HFF-Myc (cell line): Measurements from ENCODE around the gene HS2ST1.

Experiments
- DNase-seq: peaks from one replicate; pipeline ENCODE4 v3.0.0-alpha.2; 2011; ENCODE audit warnings: low read depth; ENCODE audit errors: extremely low read depth
- H3K4me3 ChIP-seq: replicated peaks from 2 replicates; pipeline ENCODE4 v1.5.1; 2011; ENCODE audit warnings: low read depth, mild to moderate bottlenecking, control low read depth, low read length
- CTCF ChIP-seq: IDR thresholded peaks from 2 replicates; pipeline ENCODE4 v1.5.1; 2012; ENCODE audit warnings: mild to moderate bottlenecking, low read depth, low read length, control low read depth; ENCODE audit errors: missing control alignments

Gene HS2ST1

DNA sequence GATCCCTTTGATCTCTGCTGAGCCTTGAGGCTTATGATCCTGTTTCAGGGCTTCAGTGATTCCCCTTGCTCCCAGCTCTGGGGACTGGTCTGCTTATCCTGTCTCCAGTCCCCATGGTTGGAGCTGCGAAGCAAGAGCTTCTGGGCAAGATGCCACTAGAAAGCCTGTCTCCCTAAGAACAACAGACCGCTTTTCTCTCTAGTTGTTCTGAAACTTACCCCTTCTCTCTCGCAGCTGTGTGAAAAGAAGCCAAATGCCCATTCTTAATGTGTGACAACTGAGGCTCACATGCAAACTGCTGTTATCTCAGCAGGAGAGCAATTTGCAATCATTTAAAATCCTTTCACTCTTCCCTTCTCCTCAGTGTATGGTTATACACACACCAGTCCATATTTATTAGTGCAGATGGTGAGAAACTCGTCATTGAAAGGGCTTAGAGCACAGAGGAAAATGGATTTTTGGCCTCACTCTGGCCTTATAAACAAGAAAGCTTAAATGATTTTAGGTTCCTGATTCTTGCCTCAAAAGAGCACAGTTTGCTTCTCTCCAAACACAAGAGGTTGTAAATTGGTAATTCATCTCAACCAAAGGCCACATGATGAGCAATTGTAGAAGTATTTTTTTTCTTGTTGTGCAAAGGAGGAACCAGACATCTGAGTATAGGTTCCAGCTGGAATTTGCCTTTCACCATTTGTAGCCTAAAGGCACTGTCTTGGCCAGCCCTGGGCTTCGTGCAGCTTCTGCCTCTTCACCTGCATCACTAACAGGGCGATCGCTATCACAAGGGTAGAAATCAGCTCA, 235.0 kb downstream of the HS2ST1 start:
- no peak overlapping the region for H3K4me3 ChIP-seq
- TF ChIP-seq CTCF = no peak

DNA sequence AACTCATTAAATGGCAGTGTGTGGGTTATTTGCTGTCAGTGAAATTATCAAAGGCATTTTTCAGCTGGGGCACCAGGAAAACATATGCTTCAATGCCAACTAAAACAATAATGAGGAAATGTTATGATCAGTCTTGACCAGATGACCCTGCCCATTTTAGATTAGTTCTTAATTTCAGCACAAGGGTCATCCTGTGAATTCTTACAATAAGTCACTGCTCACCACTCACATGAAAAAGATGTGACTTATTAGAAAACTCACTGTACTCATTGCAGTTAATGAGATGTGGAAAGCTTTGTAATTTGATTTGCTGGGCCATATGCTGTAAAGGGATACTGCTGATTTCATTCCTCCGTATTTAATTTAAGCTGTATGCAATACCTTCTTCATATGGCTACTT, 235.7 kb downstream of the HS2ST1 start:
- no peak for TF ChIP-seq CTCF
- no peak for DNase-seq
- no peak overlapping the region for H3K4me3 ChIP-seq

More for the DNA sequence above, 235.0 kb downstream of the HS2ST1 start:
- peak; percentile 52 for DNase-seq

- no peak for TF ChIP-seq CTCF
- no peak overlapping the region for H3K4me3 ChIP-seq
- no peak for DNase-seq
Observed at GRCh38 chr1:87151500-87152421, 237.3 kb downstream of the HS2ST1 start.

DNA sequence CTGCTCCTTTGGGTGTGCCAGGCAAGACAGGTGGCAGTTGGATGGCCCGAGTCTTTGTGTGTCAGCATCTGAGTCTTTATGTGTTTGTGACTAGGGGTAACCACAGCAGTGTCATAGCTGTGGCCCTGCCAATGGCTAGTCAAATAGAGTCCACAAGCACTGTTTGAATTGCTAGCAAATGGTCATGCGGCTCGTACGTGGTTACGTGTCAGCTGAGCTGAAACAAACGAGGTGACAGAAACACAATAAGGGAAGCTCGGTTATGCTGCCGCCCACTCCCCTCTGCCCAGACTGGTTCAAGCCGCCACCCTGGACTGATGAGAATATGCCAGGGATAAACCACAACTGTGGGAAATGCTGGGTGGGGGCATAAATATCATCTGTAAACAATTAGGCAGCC, 239.9 kb downstream of the HS2ST1 start:
- TF ChIP-seq CTCF = no peak
- DNase-seq = no peak
- no peak overlapping the region for H3K4me3 ChIP-seq

DNA sequence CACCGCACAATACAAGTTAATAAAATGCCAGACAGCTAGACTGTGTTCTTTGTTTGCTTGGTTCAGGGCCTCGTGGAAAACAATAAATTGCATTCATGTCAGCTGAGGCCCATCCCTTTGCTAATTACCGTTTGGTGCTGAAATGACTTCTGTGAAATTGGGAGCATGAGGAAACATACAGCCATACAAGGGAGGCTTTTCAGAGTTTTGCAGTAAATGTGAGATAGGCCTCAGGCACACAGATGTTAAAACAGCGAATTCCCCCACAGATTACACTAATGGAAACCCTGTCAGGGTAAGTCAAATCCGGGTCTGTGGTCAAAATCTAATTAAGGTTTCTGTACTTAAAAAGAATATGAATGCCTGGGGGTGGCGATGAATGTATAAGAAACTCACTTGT, 240.7 kb downstream of the HS2ST1 start:
- no peak for DNase-seq
- H3K4me3 ChIP-seq = no peak overlapping the region
- no peak for TF ChIP-seq CTCF

DNA sequence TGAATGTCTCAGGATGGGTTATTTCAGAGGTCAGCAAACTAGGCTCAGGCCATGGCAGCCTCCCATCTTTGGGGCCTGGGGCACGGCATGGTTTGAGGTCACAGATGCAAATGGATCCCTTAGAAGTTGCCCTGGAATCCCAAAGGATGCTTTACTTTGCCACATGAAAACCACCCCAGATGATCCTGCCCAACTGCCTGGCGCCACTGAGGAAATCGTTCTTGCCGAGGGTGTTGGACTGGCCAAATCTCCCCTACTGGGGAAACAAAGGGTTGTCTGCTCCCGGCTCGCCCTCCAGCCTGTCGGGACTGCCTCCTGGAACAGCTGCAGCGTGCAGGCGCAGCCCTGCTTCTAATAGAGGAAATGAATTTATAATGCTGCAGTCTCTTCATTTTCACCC, 241.2 kb downstream of the HS2ST1 start:
- no peak for TF ChIP-seq CTCF
- no peak for DNase-seq
- H3K4me3 ChIP-seq = no peak overlapping the region
